ENCODE data around the gene ZBTB46.

GRCh38 chr20:63732118-63733095 is 98.7 kb downstream of the ZBTB46 start:
- TF ChIP-seq CTCF (IDR thresholded peaks at IDR 0.05) (no peak), EP300 (IDR thresholded peaks at IDR 0.05) (no peak), POLR2AphosphoS5 (IDR thresholded peaks at IDR 0.05) (no peak), POLR2A (IDR thresholded peaks at IDR 0.05) (no peak)

All from sigmoid colon (tissue), 4 donors.